GM12878 (cell line): ENCODE measurements around the gene SOX12. TPM values are rescaled to one million over a fixed set of nuclear protein-coding genes. Genes with fewer than 3 reads are reported as not detected.

Source experiments
- ATAC-seq: fragments of 200-7000 bp; cut with Tn5 transposase; 3 replicates; pipeline ENCODE4 v1.9.1; 2020; ENCODE audit warnings: mild to moderate bottlenecking, moderate library complexity
- BruUV-seq: library from RNA; stranded (reverse); fragments of 400-500 nt; replicated peaks from 2 replicates; lab custom pipeline; 2021; lab: Mats Ljungman, UMichigan
- CTCF ChIA-PET: fragments of 300-600 bp; sonication (Branson Sonifier 250); formaldehyde crosslinking; extraction: SDS; loops from one replicate; lab custom pipeline; 2021; ENCODE audit warnings: inconsistent platforms; lab: Yijun Ruan, JAX
- POLR2A ChIA-PET: fragments of 350-600 bp; formaldehyde crosslinking; extraction: SDS; loops from one replicate; lab custom pipeline; 2021; ENCODE audit warnings: inconsistent platforms; lab: Charles Lee
- RAD21 ChIA-PET: fragments of 300-600 bp; sonication (Branson Sonifier 250); formaldehyde crosslinking; loops from one replicate; lab custom pipeline; 2023; ENCODE audit warnings: antibody characterized with exemption; ENCODE audit not compliant: unreplicated experiment; lab: Charles Lee
- SMC1A ChIA-PET: fragments of 300-600 bp; sonication (Branson Sonifier 250); formaldehyde crosslinking; loops from one replicate; lab custom pipeline; 2023; ENCODE audit not compliant: unreplicated experiment, uncharacterized antibody; lab: Charles Lee
- DNase-seq: peaks from one replicate; pipeline ENCODE4 v3.0.0-alpha.2; 2011; ENCODE audit warnings: low read depth, low spot score
- FAIRE-seq: peaks from 3 replicates; lab custom pipeline; 2011; peaks lifted over from hg19 to GRCh38; lab: Jason Lieb, UNC
- H2AFZ ChIP-seq: 2 replicates; pipeline ENCODE4 v1.6.0; 2011; ENCODE audit warnings: low read depth, low read length, control low read depth; ENCODE audit not compliant: control insufficient read depth
- H3K27ac ChIP-seq: 2 replicates; pipeline ENCODE4 v1.5.1; 2011; ENCODE audit warnings: control low read depth; ENCODE audit not compliant: control insufficient read depth, insufficient read depth
- H3K27me3 ChIP-seq, 2 experiments: replicated peaks in 1 of 2; 2 replicates each; pipeline versions ENCODE4 v1.6.0 to v1.6.1; 2011; ENCODE audit warnings: low read length in 1 of 2; ENCODE audit not compliant: control insufficient read depth in 2 of 2, insufficient read depth in 2 of 2
- H3K36me3 ChIP-seq, 2 experiments: 2 replicates each; pipeline ENCODE4 v1.5.1; 2011; ENCODE audit warnings: low read length in 1 of 2; ENCODE audit not compliant: control insufficient read depth in 2 of 2, insufficient read depth in 2 of 2
- H3K4me1 ChIP-seq: 2 replicates; pipeline ENCODE4 v1.6.1; 2011; ENCODE audit warnings: mild to moderate bottlenecking, low read length, moderate library complexity, mixed read lengths; ENCODE audit not compliant: control insufficient read depth, insufficient read depth
- H3K4me2 ChIP-seq: 2 replicates; pipeline ENCODE4 v1.6.0; 2011; ENCODE audit warnings: control low read depth; ENCODE audit not compliant: control insufficient read depth, insufficient read depth
- H3K4me3 ChIP-seq: fragments of 200-600 bp; sonication (generic); 2 replicates; pipeline ENCODE4 v1.5.1; 2016
- H3K79me2 ChIP-seq: 2 replicates; pipeline ENCODE4 v1.6.0; 2011; ENCODE audit warnings: low read length; ENCODE audit not compliant: control insufficient read depth, insufficient read depth
- H3K9ac ChIP-seq: 2 replicates; pipeline ENCODE4 v1.8.0; 2011; ENCODE audit warnings: low read length, control low read depth, mixed read lengths; ENCODE audit not compliant: control insufficient read depth, insufficient read depth
- H3K9me3 ChIP-seq: replicated peaks from 3 replicates; pipeline ENCODE4 v1.5.1; 2011; ENCODE audit warnings: mild to moderate bottlenecking, low read length; ENCODE audit not compliant: control insufficient read depth, insufficient read depth
- H4K20me1 ChIP-seq: 2 replicates; pipeline ENCODE4 v1.6.0; 2011; ENCODE audit not compliant: control insufficient read depth, insufficient read depth
- CREB1 ChIP-seq: IDR thresholded peaks from 2 replicates; pipeline ENCODE4 v1.6.1; 2012; ENCODE audit warnings: low read depth, mild to moderate bottlenecking, inconsistent platforms
- ELK1 ChIP-seq: IDR thresholded peaks from 2 replicates; pipeline ENCODE4 v1.6.1; 2012; ENCODE audit warnings: low read depth, low read length, improper control_type of control experiment
- IKZF1 ChIP-seq: fragments of 450-650 bp; conservative IDR thresholded peaks from 2 replicates; pipeline ENCODE4 v1.6.1; 2017; ENCODE audit warnings: antibody characterized with exemption, mild to moderate bottlenecking
- MYB ChIP-seq: fragments of 150-350 bp; IDR thresholded peaks from 2 replicates; pipeline ENCODE4 v1.6.1; 2014; ENCODE audit warnings: mild to moderate bottlenecking, low read depth, low read length, borderline replicate concordance
- NFIC ChIP-seq: IDR thresholded peaks from 2 replicates; pipeline ENCODE4 v1.6.1; 2012; ENCODE audit warnings: low read depth, mild to moderate bottlenecking, inconsistent platforms, low read length, moderate library complexity
- NRF1 ChIP-seq: conservative IDR thresholded peaks from 2 replicates; pipeline ENCODE4 v1.6.1; 2011; ENCODE audit warnings: mild to moderate bottlenecking, low read depth, low read length, improper control_type of control experiment
- SMAD1 ChIP-seq: fragments of 450-650 bp; IDR thresholded peaks from 2 replicates; pipeline ENCODE4 v1.6.1; 2018; ENCODE audit warnings: mild to moderate bottlenecking, low read depth; ENCODE audit not compliant: partially characterized antibody
- SP1 ChIP-seq: IDR thresholded peaks from one replicate; pipeline ENCODE4 v1.6.1; 2011; ENCODE audit warnings: low read depth, low read length
- SREBF1 ChIP-seq: IDR thresholded peaks from 2 replicates; pipeline ENCODE4 v1.6.1; 2012; ENCODE audit warnings: mild to moderate bottlenecking, low read length
- TAF1 ChIP-seq: IDR thresholded peaks from 2 replicates; pipeline ENCODE4 v1.6.1; 2011; ENCODE audit warnings: mild to moderate bottlenecking, low read depth, low read length, borderline replicate concordance
- ZNF207 ChIP-seq: fragments of 450-650 bp; IDR thresholded peaks from 2 replicates; pipeline ENCODE4 v1.6.1; 2014; ENCODE audit warnings: antibody characterized with exemption, mild to moderate bottlenecking, borderline replicate concordance
- in situ Hi-C: fragments of 300-500 bp; cut with MboI; formaldehyde crosslinking; loops from 9 replicates; pipeline ENCODE4 v1.14.3; 2018; ENCODE audit warnings: mixed read lengths
- intact Hi-C: fragments of 100-400 bp; cut with micrococcal nuclease; formaldehyde crosslinking; loops from one replicate; pipeline ENCODE4 v1.14.2; 2022; ENCODE audit not compliant: unreplicated experiment
- polyA plus RNA-seq, 11 experiments: library from polyadenylated mRNA; depleted of rRNA in 4 of 11; unstranded in 6 of 11; stranded (reverse) in 5 of 11; fragments of >200 nt; fragmentation: Nextera tagmentation in 4 of 11; fragmentation: Illumina TruSeq in 1 of 11; extraction: Ambion mirVana in 4 of 11; extraction: Trizol in 1 of 11; gene quantifications; 1 replicate in 1 of 11; 2 replicates in 10 of 11; pipeline versions ENCODE4 v1.2.1 to v1.2.3, GENCODE V29; 2011 to 2016; ENCODE audit warnings: inconsistent platforms in 2 of 11, missing spikeins in 2 of 11, low read depth in 1 of 11
- total RNA-seq, 4 experiments: library from RNA; depleted of rRNA in 3 of 4; stranded (reverse); fragments of >200 nt in 3 of 4; fragmentation: Illumina TruSeq in 1 of 4; extraction: Trizol in 1 of 4; gene quantifications; 2 replicates each; pipeline versions ENCODE4 v1.2.1 to v1.2.3, GENCODE V29; 2013 to 2021
- TF ChIP-seq, protein P1 (sequence below): IDR thresholded peaks from 2 replicates; pipeline ENCODE4 v1.6.1; 2012; ENCODE audit warnings: low read depth, low read length, improper control_type of control experiment
- TF ChIP-seq, protein P2 (sequence below): IDR thresholded peaks from 2 replicates; pipeline ENCODE4 v1.6.1; 2012; ENCODE audit warnings: low read length, inconsistent platforms

Gene SOX12
- total and polyA plus RNA-seq, 10 of the 15 experiments (the other 5 are each of a cell fraction or from before 2014, with no cell fraction given), result 0.50 to 17.9 (median 1.4) TPM

- Histone ChIP-seq H2AFZ (no peak overlapping the region), H3K79me2 (peaks cover 4% of the 10 kb centered on the region; the same call in 1 of the 2 replicates), H3K9ac (no peak overlapping the region), H3K4me1 (peaks cover 5% of the 10 kb centered on the region; the same call in 1 of the 2 replicates), H3K27ac (no peak overlapping the region), H3K4me2 (no peak overlapping the region), H3K36me3 (no peaks in the 10 kb centered on the region), H3K27me3 (no peaks in the 10 kb centered on the region), H3K9me3 (no peaks in the 10 kb centered on the region), H4K20me1 (no peaks in the 10 kb centered on the region), H3K4me3 (no peak overlapping the region)
- ChIA-PET POLR2A (no interaction called here), CTCF (no interaction called here), RAD21 (no interaction called here), SMC1A (interaction anchor here (1.8 kb wide), 1 partner anchor 12 kb away, joined by 3 read pairs; no protein-coding TSS in a partner anchor)
- DNase-seq (no peak), FAIRE-seq (no peak), ATAC-seq (no peak)
- no TSS peak for BruUV-seq
- intact Hi-C loops, result no loop called here
- no peak for TF ChIP-seq IKZF1
- TF ChIP-seq, protein P1, sequence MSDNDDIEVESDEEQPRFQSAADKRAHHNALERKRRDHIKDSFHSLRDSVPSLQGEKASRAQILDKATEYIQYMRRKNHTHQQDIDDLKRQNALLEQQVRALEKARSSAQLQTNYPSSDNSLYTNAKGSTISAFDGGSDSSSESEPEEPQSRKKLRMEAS, result no peak
- TF ChIP-seq SREBF1, result no peak
- no peak for TF ChIP-seq MYB
- TF ChIP-seq, protein P2, sequence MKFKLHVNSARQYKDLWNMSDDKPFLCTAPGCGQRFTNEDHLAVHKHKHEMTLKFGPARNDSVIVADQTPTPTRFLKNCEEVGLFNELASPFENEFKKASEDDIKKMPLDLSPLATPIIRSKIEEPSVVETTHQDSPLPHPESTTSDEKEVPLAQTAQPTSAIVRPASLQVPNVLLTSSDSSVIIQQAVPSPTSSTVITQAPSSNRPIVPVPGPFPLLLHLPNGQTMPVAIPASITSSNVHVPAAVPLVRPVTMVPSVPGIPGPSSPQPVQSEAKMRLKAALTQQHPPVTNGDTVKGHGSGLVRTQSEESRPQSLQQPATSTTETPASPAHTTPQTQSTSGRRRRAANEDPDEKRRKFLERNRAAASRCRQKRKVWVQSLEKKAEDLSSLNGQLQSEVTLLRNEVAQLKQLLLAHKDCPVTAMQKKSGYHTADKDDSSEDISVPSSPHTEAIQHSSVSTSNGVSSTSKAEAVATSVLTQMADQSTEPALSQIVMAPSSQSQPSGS, result no peak
- TF ChIP-seq ZNF207, result no peak
- no peak for TF ChIP-seq SP1
- TF ChIP-seq NFIC, result no peak
- TF ChIP-seq CREB1, result no peak
- TF ChIP-seq TAF1, result no peak
- TF ChIP-seq ELK1, result no peak
- no peak for TF ChIP-seq SMAD1
- TF ChIP-seq NRF1, result no peak
- in situ Hi-C loops, result no loop called here
Measured at GRCh38 chr20:343107-343506, 17.8 kb downstream of the SOX12 start.
